ENCODE measurements around the gene AVPR1A. TPM values are rescaled to one million over a fixed set of nuclear protein-coding genes. Genes with fewer than 3 reads are reported as not detected.

Gene AVPR1A
- 0.11 TPM in 1 of 2 replicates, not detected in the other for total RNA-seq (2014; rRNA removed; shearing (Covaris generic))

- peak; percentile 14 for DNase-seq (ENCODE audit: low read depth)
Observed at GRCh38 chr12:63150713-63151622, at the start of gene AVPR1A. AVPR1A (minus strand) TSS chr12:63151201; CDS start chr12:63150836, 365 bp downstream.

- no peak for DNase-seq (ENCODE audit: low read depth)
Observed at GRCh38 chr12:63196168-63196567, 45.2 kb upstream of the AVPR1A start.

GRCh38 chr12:63179224-63179623 lies 28.2 kb upstream of the AVPR1A start:
- no peak for DNase-seq (ENCODE audit: low read depth)

GRCh38 chr12:63170321-63170720 lies 19.3 kb upstream of the AVPR1A start:
- no peak for DNase-seq (ENCODE audit: low read depth)

GRCh38 chr12:63167741-63168140 lies 16.7 kb upstream of the AVPR1A start:
- peak; percentile 4 for DNase-seq (ENCODE audit: low read depth)

GRCh38 chr12:63164911-63165310 lies 13.9 kb upstream of the AVPR1A start:
- no peak for DNase-seq (ENCODE audit: low read depth)

- peak; percentile 33 for DNase-seq (ENCODE audit: low read depth)
Observed at GRCh38 chr12:63163541-63163940, 12.5 kb upstream of the AVPR1A start.

- DNase-seq (ENCODE audit: low read depth): no peak
Observed at GRCh38 chr12:63155375-63155774, 4.4 kb upstream of the AVPR1A start.

- no peak for DNase-seq (ENCODE audit: low read depth)
Observed at GRCh38 chr12:63154560-63154959, 3.6 kb upstream of the AVPR1A start.

GRCh38 chr12:63152321-63152700 lies 1.3 kb upstream of the AVPR1A start:
- no peak for DNase-seq (ENCODE audit: low read depth)

GRCh38 chr12:63151623-63152320 lies 771 bp upstream of the AVPR1A start:
- peak; percentile 72 for DNase-seq (ENCODE audit: low read depth)

GRCh38 chr12:63149909-63150712 lies 890 bp downstream of the AVPR1A start:
- peak; percentile 3 for DNase-seq (ENCODE audit: low read depth)

- DNase-seq (ENCODE audit: low read depth): no peak
Observed at GRCh38 chr12:63144556-63144955, 6.4 kb downstream of the AVPR1A start.

GRCh38 chr12:63138488-63138887 lies 12.5 kb downstream of the AVPR1A start:
- no peak for DNase-seq (ENCODE audit: low read depth)

GRCh38 chr12:63133981-63134380 lies 17.0 kb downstream of the AVPR1A start:
- DNase-seq (ENCODE audit: low read depth): no peak

- no peak for DNase-seq (ENCODE audit: low read depth)
Observed at GRCh38 chr12:63132201-63132600, 18.8 kb downstream of the AVPR1A start.

GRCh38 chr12:63129927-63130326 lies 21.1 kb downstream of the AVPR1A start:
- DNase-seq (ENCODE audit: low read depth): no peak

GRCh38 chr12:63124778-63125177 lies 26.2 kb downstream of the AVPR1A start:
- no peak for DNase-seq (ENCODE audit: low read depth)

- peak; percentile 11 for DNase-seq (ENCODE audit: low read depth)
Observed at GRCh38 chr12:63103494-63104131, 47.4 kb downstream of the AVPR1A start.

GRCh38 chr12:63101920-63102319 lies 49.1 kb downstream of the AVPR1A start:
- no peak for DNase-seq (ENCODE audit: low read depth)

- DNase-seq (ENCODE audit: low read depth): peak; percentile 15
Observed at GRCh38 chr12:63098851-63099250, 52.1 kb downstream of the AVPR1A start.
